HG02798 (cell line): ENCODE data around the gene CYP4F11.
"Not testable (repeated sequence)": the region's sequence is repeated elsewhere in the genome, so short reads cannot be mapped to it uniquely, and the experiment has no call there.

Source experiments
- ATAC-seq: cut with Tn5 transposase; IDR thresholded peaks from one replicate; pipeline ENCODE4 v1.9.1; 2021; ENCODE audit warnings: mild to moderate bottlenecking; ENCODE audit not compliant: unreplicated experiment, poor library complexity

Gene CYP4F11

GRCh38 chr19:15923702-15924101, 10.6 kb downstream of the CYP4F11 start:
- ATAC-seq, result no peak

DNA sequence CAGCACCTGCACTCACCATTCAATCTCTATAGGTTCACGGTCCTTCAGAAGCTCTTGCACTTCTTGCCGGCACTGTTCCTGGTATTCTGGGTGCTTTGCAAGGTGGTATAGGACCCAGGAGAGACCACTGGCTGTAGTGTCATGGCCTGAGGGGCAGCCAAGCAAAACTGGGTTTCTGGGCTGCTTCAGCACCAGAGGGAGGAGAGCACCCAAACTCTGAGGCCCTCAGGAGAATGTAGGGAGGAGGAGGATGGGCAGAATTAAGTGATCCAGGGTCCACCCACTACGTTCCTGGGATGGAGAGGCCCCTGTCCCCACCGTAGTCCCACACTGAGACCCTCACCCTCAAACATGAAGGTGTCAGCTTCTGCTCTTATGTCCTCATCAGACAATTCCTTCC, 12.3 kb downstream of the CYP4F11 start:
- ATAC-seq, result no peak

GRCh38 chr19:15919243-15919642, 15.1 kb downstream of the CYP4F11 start:
- no peak for ATAC-seq

DNA sequence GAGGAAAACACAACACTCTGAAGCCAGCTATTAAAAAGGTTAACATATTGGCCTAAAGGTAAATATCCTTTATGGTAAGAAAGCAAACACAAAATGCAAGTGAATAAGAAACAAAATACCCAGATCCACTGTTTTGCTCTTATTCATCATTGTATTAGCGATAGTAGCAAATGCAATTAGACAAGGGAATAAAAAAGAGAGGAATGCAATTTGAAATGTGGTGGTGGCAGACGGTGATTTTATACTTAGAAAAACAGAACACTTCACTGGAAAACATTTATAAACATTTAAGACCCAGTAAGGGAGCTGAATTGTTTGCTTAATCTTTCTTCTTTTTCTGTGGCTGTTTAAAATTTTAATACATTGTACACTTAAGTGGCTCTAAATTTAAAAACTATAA, 19.2 kb downstream of the CYP4F11 start:
- ATAC-seq, result no peak

GRCh38 chr19:15913830-15914229, 20.5 kb downstream of the CYP4F11 start:
- ATAC-seq, result no peak

- no peak for ATAC-seq
These were observed 20.9 kb downstream of the CYP4F11 start for GRCh38 chr19:15913384-15913783.

GRCh38 chr19:15911599-15912235, 22.6 kb downstream of the CYP4F11 start:
- ATAC-seq, result no peak

GRCh38 chr19:15905026-15905425, 29.3 kb downstream of the CYP4F11 start:
- ATAC-seq, result no peak

GRCh38 chr19:15902898-15903297, 31.4 kb downstream of the CYP4F11 start:
- not testable (repeated sequence) for ATAC-seq

- no peak for ATAC-seq
These were observed 32.1 kb downstream of the CYP4F11 start for GRCh38 chr19:15902254-15902653.

GRCh38 chr19:15900504-15900903, 33.8 kb downstream of the CYP4F11 start:
- no peak for ATAC-seq

GRCh38 chr19:15900032-15900431, 34.3 kb downstream of the CYP4F11 start:
- not testable (repeated sequence) for ATAC-seq

DNA sequence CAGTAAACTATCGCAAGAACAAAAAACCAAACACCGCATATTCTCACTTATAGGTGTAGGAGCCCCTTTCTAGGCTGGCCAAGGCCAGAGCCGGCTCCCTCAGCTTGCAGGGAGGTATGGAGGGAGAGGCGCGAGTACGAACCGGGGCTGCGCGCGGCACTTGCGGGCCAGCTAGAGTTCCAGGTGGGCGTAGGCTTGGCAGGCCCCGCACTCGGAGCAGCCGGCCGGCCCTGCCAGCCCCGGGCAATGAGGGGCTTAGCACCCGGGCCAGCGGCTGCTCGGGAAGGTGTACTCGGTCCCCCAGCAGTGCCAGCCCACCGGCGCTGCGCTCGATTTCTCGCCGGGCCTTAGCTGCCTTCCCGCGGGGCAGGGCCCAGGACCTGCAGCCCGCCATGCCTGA, 34.8 kb downstream of the CYP4F11 start:
- not testable (repeated sequence) for ATAC-seq

DNA sequence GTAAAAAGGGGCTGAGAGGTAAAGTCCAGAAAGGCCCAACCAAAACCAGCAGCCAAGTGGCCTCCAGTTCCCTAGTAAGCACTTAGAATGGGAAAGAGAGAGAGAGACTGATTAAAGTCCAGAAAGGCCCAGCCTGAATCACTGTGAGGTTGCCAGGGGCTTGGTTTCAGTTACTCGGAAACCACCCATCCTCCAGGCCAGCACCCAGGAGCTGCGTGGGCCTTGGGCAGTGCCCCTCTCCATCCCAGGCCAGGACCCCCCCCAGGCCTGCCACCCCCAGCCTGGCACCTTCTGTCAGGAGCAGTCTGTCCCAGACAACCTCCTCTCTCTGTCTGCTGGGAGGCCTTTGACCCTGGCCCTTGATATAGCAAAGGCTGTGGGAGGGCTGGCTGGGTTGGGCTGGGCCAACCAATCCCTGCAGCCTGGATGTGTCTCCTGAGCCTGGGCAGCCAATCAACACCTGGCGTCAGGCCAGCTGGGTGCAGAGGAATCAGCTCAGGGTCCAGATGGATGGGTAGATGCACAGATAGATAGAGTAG, 36.5 kb downstream of the CYP4F11 start, which contains the start of gene CYP4F2:
CYP4F2 (minus strand) TSS at position 337 of the 539 bp plus-strand sequence. CDS start 463 bp downstream, outside the sequence.
- ATAC-seq, result no peak

DNA sequence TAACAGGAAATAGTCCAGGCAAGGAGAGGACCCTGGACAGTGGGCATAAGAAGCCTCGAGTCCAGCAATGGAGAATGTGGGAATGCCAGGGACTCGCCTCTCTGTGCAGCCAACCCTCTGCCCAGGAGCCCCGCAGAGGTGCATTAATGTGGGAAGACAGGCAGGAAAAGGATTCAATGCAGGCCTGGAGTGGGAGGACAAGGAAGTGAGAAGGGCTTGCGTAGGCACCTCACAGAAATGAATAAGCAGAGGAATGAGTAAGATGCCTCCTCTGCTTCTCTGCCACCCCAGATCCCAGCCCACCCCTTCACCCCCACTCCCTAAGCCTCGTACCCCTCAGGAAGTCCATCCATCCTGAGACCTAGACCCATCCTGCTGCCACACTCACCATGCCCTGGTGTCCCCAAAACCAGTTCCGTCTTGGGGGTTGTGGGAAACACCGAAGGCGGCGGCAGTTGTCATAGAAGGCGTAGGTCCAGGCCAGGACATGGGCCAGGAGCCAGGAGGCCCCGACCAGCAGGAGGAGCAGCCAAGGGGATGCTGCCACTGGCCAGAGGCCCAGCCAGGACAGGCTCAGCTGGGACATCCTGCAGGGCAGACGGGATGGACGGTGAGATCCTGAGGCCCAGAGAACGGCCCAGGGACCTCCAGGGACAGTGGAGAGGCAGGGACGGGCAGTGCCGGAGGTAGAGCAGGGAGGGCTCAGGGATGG, 37.1 kb downstream of the CYP4F11 start:
- ATAC-seq, result no peak

DNA sequence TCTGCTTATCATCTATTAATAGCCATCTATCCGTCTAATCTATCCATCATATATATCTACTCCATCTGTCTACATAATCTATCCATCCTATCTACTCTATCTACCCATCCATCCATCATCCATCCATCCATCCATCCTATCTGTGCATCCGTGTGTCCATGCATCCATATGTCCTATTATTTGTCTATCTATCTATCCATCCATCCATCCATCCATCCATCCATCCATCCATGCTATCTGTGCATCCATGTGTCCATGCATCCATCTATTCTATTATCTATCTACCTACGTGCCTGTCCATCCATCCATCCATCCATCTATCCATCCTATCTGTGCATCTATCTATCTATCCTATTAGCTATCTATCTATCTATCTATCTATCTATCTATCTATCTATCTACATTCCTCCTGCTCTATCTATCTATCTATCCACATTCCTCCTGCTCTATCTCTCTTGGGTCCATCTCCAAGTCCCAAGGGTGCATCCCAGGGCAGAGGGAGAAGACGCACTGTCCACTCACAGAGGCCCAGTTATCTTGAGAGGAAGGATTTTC, 38.4 kb downstream of the CYP4F11 start:
- ATAC-seq, result no peak

DNA sequence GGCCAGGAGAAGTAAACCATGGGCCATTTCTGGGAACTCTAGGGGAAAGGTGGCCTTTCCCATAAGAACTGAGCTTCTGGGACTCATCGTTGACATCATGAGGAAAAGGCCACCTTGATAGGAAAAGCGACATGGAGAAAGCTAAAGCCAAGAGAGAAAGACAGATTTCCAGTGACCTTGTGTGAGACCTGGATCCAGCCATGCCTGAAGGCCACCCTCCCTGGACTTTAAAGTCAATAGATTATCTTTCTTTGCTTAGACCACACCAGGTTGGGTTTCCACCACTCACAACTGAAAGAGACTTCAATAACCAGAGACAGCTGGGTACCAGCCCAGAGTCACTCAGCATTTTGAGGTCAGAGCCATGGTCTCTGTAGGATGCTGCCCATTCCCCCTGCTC, 40.0 kb downstream of the CYP4F11 start:
- no peak for ATAC-seq

GRCh38 chr19:15893477-15893876, 40.9 kb downstream of the CYP4F11 start:
- ATAC-seq, result no peak

- no peak for ATAC-seq
These were observed 42.3 kb downstream of the CYP4F11 start for GRCh38 chr19:15892012-15892411.

GRCh38 chr19:15891434-15891833, 42.9 kb downstream of the CYP4F11 start:
- no peak for ATAC-seq

- not testable (repeated sequence) for ATAC-seq
These were observed 45.0 kb downstream of the CYP4F11 start for GRCh38 chr19:15889339-15889738.
